GM19395 (cell line): ENCODE data around the gene SSX2IP.

Experiments
- ATAC-seq: cut with Tn5 transposase; IDR thresholded peaks from one replicate; pipeline ENCODE4 v1.9.1; 2021; ENCODE audit warnings: mild to moderate bottlenecking, moderate library complexity; ENCODE audit not compliant: unreplicated experiment

The SSX2IP gene

DNA sequence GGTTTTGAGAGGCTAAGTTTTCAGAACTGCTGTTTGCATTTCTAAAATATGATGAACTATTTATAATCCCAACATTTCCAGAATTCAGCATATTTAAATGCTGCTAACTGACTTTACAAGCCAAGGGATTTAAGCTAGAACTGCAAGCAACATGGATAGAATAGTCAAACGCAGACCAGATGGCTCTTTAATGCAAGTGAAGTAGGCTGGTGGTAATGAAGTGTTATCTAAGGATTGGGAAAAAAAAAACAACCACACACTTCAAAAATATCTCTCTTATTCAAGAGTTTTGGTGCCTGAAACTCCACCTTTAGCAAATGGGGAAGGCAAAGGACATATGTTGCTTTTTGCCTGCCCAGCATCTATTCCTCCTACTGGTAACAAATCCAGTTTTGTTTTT lies 20.9 kb upstream of the SSX2IP start:
- no peak for ATAC-seq

DNA sequence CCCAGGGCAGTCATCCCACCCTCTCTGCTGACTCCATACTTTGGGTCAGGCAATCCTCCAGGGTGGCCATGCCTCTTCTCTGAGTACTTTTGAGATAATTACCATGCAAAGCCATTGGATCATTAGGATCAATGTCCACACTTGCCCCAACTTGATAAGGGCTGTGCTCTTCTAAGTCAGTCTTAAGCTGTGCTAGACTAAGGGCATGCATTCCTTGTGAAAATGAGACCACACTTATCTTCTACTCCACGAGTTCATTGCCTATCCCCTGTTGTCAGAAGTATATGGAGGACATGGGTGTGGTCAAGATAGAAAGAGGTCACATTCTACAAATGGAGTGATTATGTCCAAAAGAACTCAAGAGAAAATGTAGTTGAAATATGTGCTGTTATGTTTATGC lies 18.9 kb upstream of the SSX2IP start:
- no peak for ATAC-seq

DNA sequence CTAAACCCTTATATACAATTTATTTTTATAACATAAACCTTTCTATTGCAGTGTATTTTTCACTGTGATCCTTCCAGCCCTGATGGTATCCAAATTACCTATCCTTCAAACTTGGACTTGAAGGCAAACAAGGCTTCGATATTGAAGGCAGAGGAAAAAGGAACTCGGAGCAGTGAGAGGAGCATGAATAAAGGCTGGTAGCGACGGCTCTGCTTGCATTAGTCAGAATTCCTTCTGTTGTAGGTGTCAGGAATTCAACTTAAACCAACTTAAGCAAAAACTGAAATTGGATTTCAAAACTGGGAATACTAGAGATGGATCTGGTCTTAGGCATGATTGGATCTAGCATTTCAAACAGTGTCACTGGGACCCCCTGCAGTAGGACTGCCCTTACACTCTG lies 17.8 kb upstream of the SSX2IP start:
- no peak for ATAC-seq

DNA sequence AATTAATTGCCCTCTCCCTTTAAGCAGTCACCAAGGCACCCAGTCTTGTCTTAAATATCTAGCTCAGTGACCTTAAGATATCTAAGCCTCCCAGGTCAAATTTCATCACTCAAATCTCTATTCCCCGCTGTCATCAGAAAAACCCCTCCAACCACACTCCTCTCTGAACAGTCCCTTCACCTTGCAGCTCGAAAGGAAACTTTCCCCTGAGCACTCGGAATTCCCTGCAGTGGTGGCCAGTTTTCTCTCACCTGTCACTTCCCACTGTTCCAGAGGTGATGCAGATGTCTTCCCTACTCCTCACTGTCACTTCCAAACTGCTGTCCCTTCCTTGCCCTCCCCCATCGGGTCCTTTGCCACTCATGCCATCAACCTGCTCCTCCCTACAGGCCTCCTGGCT lies 15.3 kb upstream of the SSX2IP start:
- no peak for ATAC-seq

DNA sequence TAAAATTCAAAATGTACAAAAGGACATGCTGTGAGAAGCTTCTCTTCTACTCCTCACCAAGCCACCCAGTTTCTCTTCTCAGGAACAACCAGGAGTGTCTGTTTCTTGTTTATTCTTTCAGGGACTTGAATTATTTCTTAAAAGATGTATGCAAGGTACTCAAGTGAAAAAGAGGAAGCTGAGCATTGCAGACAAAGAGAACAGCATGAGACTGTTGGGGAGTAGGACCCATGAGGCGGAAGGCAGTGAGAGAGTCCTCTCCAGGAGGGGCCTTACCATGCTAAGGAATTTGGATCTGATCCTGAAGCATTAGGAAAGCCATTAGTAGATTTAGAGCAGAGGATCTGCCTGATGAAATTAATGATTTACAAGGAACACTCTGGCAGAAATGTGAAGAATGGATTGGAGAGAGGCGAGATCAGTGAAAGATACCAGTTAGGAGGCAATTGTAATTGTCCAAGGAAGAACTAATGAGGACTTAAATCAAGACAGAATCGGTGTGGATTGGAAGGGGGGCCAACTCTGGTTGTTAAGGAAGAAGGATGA lies 14.7 kb upstream of the SSX2IP start:
- ATAC-seq = peak; percentile 60

DNA sequence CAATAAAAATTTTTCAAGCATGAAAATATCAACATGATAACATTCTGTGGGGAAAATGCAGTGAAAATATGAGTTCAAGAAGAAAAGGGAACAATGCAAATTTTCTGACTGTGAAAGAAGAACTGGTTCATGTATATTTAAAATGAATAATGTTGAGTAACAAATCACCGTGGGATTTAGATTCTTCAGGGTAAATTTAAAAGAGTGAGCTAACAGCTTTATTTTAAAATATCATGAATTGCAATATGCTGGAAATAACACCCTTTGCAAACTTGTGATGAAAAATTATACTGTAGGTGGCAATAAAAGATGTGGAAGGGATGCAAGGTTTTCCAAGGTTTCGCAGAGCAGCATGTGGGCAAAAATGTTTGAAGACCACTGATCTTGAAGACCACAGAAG lies 13.2 kb upstream of the SSX2IP start:
- no peak for ATAC-seq

DNA sequence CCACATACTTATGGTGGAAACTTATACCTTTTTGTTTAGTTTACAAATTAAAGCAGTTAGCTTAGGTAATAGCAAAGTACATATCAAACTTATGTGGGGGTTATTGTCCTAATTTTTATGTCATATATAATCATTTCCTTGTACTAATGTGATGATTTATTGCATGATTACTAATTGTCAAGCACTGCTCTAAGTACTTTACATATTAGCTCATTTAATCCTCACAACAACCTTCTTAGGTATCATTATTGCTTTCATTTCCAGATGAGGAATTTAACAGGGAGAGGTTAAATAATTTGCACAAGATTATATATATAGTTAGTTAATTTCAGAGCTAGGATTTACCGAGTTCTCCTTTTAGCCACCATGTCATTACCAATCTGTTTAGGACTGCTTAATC lies 11.9 kb upstream of the SSX2IP start:
- no peak for ATAC-seq

DNA sequence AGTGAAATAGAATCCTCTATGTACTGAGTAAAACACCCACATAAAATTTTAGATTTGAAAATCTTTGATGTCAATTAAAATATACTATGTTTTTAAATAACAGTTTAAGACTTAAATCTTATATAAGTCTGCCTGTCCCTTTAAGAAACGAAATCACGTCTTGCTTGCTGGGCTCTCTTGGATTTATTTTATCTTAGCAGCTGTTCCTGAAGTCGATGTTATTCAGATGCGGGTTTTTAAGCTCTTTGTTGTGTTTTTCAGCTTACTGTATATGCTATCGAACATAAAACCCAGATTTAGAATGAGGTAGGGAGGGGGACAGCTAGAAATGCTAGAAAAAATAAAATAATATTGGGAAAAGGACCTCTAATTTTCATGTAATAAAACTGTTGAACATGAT lies 11.1 kb upstream of the SSX2IP start:
- no peak for ATAC-seq

DNA sequence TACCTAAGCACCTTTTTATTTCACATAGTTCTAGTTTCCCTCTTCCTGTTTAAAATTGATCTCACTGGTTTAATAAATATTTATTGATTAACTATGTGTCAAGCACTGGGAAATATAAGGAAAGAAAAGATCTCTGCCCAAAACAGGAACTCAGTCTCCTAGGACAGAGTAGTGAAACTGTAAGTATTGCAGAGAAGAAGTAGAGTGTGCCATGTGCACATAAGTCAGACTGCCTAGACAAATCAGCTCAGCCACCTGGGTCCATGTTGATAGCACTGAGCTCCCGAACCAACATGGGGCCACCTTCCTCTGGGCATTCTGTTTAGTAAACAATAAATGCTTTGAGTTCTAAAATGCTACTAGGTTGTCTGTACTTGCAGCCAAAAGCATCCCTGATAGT lies 9.8 kb upstream of the SSX2IP start:
- peak; percentile 87 for ATAC-seq

DNA sequence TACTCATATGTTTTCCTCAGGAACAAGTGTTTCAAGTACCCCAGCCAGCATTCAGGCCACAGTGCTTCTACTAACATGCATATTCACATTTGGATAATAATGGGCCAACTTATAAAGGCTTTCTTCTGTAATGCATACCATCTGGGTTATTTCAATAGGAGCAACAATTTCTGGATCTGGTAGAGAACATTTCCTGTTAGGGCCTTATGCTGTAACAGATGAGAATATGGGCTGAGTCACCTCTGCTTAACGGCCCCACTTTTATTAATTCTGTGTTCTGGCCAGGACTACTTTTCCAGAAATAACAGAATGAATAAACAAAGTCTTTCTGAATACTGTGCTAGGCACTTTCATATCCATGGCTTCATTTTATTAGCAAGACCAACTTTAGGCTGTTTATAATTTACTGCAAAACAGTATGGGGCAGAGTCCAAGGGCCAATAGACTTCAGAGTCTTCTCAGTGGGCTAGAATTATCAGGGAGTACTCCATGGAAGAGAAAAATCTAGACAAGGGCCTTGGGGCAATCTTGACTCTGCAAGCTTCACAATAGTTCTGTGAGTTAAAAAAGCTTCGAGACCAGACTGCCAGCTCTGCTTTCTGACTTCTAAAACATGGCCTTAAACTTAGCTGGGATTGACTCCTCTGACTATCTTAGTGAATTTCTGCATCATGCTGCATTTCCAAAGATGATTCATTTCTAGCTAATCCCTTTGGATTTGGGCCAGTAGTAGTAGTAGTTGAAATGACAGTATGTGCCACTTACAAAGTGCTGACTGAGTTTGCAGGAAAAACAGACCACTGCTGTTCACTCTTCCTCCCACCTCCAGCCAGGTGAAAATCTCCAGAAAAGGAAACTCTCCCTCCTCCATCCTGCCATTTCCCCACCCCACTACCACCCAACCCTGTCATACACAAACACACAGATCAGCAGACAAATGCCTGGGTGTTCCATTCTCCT lies 8.2 kb upstream of the SSX2IP start:
- no peak for ATAC-seq

DNA sequence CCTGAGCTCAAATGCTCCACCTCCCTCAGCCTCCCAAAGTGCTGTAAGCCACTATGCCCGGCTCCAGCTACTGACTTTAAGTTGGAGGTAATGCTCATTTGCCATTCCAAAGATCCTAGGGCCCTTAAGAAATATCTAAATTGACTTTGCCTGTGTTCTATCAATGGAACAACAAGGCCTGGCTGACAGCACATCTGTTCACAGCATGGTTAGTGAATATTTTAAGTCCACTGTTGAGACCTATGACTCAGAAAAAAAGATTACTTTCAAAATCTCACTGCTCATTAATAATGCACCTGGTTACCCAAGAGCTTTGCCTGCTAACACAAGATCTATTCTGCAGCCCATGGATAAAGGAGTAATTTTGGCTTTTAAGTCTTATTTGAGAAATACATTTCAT lies 3.5 kb upstream of the SSX2IP start:
- ATAC-seq = no peak

DNA sequence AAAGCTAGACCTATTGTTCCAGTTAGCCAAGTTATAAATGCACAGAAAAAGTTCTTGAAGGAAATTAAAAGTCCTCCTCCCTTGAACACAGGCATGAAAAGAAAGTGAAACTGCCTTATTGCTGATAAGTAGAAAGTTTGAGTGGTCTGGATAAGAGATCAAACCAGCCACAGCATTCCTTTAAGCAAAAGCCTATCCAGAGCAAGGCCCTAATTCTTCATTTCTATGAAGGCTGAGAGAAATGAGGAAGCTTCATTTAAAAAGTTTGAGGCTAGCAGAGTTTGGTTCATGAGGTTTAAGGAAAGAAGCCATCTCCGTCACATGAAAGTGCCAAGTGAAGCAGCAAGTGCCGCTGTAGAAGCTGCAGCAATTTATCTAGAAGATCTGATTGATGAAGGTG lies 2.7 kb upstream of the SSX2IP start:
- no peak for ATAC-seq

DNA sequence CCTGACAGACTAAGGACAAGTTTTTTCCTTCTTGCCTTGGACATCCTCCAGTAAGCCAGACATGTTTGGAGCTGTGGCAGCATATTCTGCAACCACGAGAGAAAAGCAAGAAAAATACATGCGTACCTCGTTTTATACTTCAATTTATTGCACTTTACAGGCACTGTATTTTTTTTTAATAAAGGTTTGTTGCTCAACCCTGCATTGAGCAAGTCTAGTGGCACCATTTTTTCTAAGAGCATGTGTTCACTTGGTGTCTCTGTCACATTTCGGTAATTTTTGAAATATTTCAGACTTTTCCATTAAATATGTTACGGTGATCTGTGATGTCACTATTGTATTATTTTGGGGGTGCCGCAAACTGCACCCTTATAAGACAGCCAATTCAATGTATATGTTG lies 2.1 kb upstream of the SSX2IP start:
- ATAC-seq = no peak

DNA sequence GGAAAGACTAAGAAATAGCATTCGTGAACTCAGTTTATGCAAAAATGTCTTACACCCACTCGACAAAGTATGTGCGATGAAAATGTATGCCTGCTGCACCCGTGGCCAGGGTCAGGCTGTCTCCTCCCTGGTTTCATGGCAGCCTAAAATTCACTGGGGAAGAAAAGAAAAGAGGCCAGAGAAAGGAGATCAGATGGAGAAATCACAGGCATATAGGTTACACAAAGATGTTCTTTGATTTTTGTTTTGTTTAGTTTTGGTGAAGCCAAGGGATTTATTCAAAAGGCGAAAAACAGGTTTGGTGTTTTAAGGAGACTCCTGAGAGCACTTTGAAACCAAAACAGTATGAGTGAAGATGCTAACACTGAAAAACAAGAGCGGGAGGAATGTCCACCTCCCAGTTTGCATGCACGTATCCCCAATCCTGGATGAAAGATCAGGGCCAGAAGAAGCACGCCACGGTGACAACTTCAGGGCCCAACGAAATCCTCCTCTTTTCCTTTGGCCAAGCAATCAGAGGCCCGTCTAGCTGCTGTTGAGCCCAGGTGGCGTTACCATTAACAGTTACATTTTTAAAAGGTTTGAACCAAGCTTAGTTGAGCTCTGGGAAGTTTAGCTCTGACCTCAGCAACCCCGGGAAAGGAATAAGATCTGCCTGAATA lies 992 bp upstream of the SSX2IP start:
- no peak for ATAC-seq

DNA sequence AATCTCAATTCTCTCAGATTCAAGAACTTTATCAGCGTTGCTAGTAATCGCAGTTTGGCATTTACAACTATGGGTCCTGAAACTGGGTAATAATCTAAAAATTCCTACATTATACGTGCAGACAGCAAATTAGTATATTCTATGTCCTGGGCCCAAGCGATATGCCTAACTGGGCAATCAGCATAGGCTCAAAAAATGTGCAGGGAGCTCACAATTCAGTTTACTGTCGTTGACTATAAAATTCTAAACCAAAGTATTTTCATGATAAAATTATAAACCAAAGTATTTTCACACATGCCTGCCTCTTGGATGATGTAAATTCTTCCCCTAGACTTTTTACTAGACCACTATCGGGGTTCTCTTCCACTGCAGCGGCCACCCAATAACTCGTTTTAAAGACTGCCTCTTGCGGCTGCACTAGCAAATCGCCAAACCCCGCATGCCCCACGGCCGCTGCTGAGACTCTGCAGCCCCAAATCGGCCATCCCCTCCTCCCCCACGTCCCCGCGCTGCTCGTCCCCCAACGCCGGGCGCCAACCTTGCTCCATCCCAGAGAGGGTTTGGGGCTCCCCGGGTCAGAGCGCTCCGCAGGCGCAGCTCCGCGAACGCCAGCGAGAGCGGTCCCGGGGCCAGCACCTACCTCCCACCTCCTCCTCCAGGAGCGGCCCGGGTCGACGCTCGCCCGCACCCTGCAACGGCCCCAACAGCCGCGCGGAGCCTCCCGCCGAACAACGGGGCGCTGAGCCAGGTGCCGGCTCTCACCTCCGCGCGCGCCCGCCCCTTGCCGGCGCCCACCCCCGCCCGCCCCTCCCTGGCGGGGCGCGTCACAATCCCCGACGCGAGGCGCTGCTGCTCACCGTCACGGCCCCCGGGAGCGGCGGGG lies 506 bp downstream of the SSX2IP start:
- peak; percentile 56 for ATAC-seq

DNA sequence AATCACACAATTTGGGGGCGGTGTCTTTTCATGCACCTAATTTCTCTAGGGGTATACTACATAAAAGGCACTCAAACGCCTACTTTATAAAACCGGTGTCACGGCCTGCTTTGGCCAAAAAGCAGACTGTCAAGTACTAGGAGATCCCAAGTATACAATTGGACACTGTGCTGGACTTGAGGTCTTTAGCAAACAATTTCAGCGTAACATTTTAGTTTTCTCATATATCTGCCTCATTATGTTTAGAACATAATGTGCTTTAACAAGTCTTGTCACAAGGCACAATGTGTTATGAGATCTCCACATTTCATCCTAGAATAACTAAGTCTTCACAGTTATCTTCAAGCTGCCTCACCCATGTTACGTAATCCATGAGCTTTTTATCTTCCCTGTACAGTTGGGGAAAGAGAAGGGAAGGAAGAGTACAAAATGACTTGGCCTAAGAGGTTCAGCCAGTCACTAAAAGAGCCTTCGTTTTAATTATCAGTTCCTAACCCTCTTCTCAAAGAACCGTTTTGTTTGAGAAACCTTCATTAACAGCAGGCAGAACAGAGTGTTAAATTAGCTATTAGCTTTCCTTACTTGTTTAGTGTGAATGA lies 1.7 kb downstream of the SSX2IP start:
- ATAC-seq = no peak

DNA sequence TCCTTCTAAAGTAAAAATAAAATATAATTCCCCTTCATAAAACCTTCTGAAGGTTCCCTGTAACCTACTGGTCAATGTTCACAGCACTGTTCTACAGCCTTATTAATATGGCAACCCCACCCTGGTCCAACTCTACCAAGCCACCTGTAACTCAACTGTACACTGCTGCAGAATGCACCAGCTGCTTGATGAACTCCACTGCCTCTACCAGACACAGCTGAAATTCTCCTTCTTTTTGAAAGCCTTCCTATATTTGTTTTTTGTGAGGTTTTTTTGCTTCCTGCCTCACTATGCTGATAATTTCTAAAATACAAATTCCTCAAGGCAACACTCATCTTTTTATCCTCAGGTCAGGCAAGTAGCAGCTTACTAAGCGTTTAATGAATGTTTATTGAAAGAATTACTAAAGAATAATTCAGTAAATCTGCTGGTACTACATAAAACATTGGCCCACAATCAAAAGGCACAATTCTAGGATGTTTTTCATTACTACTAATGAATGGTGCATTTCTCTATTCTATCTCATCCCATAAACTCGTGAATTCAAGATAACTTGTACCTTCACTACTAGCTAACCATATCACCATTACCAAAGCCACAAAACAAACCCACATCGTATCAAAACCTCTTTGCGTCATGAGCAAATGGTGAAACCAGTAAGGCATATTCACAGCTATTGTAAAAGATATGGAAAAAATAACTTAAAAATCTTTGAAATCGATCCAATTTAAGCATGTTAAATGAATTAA lies 2.4 kb downstream of the SSX2IP start:
- ATAC-seq = no peak

DNA sequence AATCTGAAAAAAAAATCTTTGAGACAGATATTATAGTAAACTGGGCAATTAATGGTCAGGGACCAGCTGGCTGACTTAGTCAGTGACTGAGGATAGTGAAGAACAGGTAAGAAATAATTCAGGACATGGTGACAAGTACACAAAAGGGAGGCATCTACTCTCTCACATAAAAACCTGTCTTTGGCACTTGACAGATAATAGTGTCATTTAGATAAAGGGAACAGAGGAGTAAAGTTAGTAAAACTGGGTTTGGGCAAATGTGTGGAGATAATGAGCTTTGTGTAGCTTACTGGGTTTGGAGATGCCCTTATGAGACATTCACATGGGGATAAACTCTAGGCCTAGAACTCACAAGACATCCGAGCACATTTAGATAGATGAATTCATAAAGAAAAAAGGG lies 4.0 kb downstream of the SSX2IP start:
- no peak for ATAC-seq

DNA sequence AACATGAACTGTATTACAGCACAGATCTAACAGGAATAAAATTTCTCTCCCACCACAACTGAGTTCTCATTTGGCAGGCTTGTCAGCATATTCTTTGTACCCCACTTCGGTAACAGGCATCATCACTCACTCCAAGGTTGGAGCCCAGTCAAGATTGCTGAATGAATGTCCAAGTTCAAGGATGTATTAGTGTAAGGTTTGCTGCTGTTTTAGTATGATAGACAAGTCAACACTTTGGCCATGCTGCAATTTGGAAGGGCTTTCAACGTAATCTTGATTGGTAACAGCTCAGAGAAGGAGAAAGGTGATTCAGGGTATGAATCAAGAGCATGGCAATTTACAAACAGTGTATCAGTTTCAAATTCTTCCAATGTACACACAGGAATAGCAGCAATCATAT lies 6.8 kb downstream of the SSX2IP start:
- no peak for ATAC-seq

DNA sequence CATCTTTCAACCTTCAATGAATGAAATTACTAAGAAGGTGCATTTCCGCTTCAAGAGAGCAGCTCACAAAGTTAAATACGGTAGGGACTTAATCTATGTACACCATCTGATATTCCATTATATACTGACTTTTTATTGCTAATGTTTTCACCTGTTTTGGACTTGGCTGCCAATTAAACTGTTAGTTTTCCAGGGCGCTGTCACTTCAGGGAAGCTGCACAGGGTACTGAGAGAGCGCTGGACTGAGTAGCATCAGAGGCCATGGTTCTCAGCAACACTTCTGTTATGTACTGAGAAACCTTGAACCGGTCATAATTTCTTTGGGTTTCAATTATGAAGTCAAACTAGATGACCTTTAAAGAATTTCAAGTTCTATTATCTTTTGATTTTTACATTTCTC lies 8.2 kb downstream of the SSX2IP start:
- ATAC-seq = no peak
